Measurements from ENCODE around the gene SHISA5. TPM values are rescaled to one million over a fixed set of nuclear protein-coding genes. Genes with fewer than 3 reads are reported as not detected.

Gene SHISA5
- polyA plus RNA-seq, 2 of the 4 experiments (the other 2 are of a cell fraction) = 87.5 to 94.3 TPM

DNA sequence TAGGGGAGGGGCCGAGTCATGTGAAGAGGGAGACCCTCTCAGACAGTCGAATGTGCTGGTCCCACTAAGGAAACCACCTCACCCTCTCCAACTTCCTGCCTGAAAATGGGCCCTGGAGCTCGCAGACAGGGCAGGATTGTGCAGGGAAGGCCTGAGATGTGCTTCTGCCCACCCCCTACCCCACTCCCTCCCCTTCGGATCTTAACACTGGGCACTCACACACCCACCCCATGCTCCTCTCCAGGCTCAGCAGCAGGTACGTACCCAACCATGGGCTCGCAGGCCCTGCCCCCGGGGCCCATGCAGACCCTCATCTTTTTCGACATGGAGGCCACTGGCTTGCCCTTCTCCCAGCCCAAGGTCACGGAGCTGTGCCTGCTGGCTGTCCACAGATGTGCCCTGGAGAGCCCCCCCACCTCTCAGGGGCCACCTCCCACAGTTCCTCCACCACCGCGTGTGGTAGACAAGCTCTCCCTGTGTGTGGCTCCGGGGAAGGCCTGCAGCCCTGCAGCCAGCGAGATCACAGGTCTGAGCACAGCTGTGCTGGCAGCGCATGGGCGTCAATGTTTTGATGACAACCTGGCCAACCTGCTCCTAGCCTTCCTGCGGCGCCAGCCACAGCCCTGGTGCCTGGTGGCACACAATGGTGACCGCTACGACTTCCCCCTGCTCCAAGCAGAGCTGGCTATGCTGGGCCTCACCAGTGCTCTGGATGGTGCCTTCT lies 37.4 kb downstream of the SHISA5 start:
- peak overlapping the region; percentile 91 for H3K4me2 ChIP-seq
- H3K9me3 ChIP-seq = no peaks in the 10 kb centered on the region
- WGBS (ENCODE audit: missing lambda C conversion rate) = 50% methylated on average over 9 of the region's 19 CpGs
- ChIA-PET CTCF (interaction anchor here (0.6 to 4.4 kb wide), 5 partner anchors 22 to 198 kb away, joined by 3 to 39 read pairs (median 3); no protein-coding TSS in a partner anchor), POLR2A (no interaction called here)
- peaks cover 52% of the 10 kb centered on the region for H3K4me1 ChIP-seq
- H3K4me3 ChIP-seq = peak overlapping the region; percentile 37
- ATAC-seq (peak; percentile 0 to 5; a peak in 3 of 6 replicates), FAIRE-seq (no peak), DNase-seq (ENCODE audit: low read depth in 1 of 2, low spot score in 1 of 2) (no peak)
- TF ChIP-seq RFX5 (IDR thresholded peaks at IDR 0.05) (no peak), HDAC2 (IDR thresholded peaks at IDR 0.05) (no peak), FOXS1 (CRISPR knock-in tag; IDR thresholded peaks at IDR 0.05) (no peak), HOXA7 (CRISPR knock-in tag; IDR thresholded peaks at IDR 0.05) (no peak), PBX3 (IDR thresholded peaks at IDR 0.05) (no peak), ESRRA (IDR thresholded peaks at IDR 0.05; ENCODE audit: borderline replicate concordance, low read length) (no peak), POLR2A (IDR thresholded peaks at IDR 0.05; ENCODE audit: low read length) (no peak), POLR2AphosphoS2 (conservative IDR thresholded peaks at IDR 0.05; ENCODE audit: low read length) (no peak; the same call in 1 of the 2 replicates), HOXB13 (CRISPR knock-in tag; IDR thresholded peaks at IDR 0.05; ENCODE audit: low read depth) (no peak), ZNF302 (CRISPR knock-in tag; IDR thresholded peaks at IDR 0.05) (no peak), RARB (CRISPR knock-in tag; IDR thresholded peaks at IDR 0.05) (no peak), ZFP36 (IDR thresholded peaks at IDR 0.05; ENCODE audit: borderline replicate concordance, partially characterized antibody) (no peak)
- TF ChIP-seq, protein P1, sequence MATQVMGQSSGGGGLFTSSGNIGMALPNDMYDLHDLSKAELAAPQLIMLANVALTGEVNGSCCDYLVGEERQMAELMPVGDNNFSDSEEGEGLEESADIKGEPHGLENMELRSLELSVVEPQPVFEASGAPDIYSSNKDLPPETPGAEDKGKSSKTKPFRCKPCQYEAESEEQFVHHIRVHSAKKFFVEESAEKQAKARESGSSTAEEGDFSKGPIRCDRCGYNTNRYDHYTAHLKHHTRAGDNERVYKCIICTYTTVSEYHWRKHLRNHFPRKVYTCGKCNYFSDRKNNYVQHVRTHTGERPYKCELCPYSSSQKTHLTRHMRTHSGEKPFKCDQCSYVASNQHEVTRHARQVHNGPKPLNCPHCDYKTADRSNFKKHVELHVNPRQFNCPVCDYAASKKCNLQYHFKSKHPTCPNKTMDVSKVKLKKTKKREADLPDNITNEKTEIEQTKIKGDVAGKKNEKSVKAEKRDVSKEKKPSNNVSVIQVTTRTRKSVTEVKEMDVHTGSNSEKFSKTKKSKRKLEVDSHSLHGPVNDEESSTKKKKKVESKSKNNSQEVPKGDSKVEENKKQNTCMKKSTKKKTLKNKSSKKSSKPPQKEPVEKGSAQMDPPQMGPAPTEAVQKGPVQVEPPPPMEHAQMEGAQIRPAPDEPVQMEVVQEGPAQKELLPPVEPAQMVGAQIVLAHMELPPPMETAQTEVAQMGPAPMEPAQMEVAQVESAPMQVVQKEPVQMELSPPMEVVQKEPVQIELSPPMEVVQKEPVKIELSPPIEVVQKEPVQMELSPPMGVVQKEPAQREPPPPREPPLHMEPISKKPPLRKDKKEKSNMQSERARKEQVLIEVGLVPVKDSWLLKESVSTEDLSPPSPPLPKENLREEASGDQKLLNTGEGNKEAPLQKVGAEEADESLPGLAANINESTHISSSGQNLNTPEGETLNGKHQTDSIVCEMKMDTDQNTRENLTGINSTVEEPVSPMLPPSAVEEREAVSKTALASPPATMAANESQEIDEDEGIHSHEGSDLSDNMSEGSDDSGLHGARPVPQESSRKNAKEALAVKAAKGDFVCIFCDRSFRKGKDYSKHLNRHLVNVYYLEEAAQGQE (IDR thresholded peaks at IDR 0.05) = no peak
- peak overlapping the region; percentile 96 to 99 for H3K27ac ChIP-seq

DNA sequence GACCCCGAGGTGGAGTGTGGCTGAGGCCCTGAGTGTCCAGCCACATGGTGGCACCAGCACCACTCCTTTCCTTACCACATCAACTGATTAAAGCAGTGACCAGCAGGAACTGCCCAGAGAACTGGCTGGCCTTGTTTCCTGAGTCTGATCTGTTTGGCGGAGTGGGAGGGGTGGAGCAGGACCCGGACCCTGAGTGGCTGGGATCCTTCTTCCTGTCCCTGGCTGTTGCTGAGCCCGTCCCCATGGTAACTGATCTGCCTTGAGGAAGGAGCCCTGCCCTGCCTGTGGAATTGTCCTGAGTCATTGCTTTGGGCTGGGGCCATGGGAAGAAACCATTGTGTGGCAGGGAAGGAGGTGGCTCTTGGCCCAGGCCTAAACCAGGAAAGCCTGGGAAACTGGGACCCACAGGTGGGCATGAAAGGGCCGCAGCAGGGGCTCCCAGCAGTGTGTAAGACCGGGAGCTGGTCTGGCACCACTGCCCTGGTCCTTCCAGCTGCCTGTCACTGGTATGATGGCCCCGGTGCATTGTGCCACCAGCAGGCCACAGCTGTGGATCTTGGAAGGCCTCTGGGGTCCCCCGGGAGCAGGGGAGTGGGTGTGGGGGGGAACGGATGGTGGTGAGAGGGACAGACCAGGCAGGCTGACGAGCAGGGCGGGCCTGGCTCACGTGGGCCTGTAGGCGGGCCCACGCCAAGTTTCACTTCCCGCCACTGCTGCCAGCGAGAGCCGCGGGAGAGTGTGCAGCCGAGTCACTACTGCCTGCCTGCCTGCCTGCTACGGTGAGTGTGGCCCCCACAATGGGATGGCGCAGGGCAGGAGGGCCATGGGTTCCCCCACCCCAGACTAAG lies 38.2 kb downstream of the SHISA5 start:
- Histone ChIP-seq H3K4me1 (peaks cover 52% of the 10 kb centered on the region), H3K4me3 (peak overlapping the region; percentile 37), H3K4me2 (peak overlapping the region; percentile 91), H3K27ac (peak overlapping the region; percentile 96 to 99), H3K9me3 (no peaks in the 10 kb centered on the region)
- ChIA-PET CTCF (interaction anchor here (0.6 to 4.4 kb wide), 8 partner anchors 12 to 199 kb away, joined by 3 to 39 read pairs (median 5); no protein-coding TSS in a partner anchor), POLR2A (no interaction called here)
- no peak for FAIRE-seq
- 0% methylated on average over 5 of the region's 21 CpGs for WGBS (ENCODE audit: missing lambda C conversion rate)
- ATAC-seq = peak; percentile 90 to 93
- peak; percentile 97 to 98 for DNase-seq (ENCODE audit: low read depth in 1 of 2, low spot score in 1 of 2)
- TF ChIP-seq, protein P1 (IDR thresholded peaks at IDR 0.05) = no peak
- TF ChIP-seq RFX5 (IDR thresholded peaks at IDR 0.05) = peak; percentile 72
- TF ChIP-seq JUNB (IDR thresholded peaks at IDR 0.05) = no peak
- no peak for TF ChIP-seq PHF8 (IDR thresholded peaks at IDR 0.05; ENCODE audit: borderline replicate concordance, low read depth)
- no peak for TF ChIP-seq CBX2 (IDR thresholded peaks at IDR 0.05; ENCODE audit: borderline replicate concordance, low read depth)
- TF ChIP-seq, protein P2, sequence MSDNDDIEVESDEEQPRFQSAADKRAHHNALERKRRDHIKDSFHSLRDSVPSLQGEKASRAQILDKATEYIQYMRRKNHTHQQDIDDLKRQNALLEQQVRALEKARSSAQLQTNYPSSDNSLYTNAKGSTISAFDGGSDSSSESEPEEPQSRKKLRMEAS (IDR thresholded peaks at IDR 0.05) = peak; percentile 77
- TF ChIP-seq, protein P3, sequence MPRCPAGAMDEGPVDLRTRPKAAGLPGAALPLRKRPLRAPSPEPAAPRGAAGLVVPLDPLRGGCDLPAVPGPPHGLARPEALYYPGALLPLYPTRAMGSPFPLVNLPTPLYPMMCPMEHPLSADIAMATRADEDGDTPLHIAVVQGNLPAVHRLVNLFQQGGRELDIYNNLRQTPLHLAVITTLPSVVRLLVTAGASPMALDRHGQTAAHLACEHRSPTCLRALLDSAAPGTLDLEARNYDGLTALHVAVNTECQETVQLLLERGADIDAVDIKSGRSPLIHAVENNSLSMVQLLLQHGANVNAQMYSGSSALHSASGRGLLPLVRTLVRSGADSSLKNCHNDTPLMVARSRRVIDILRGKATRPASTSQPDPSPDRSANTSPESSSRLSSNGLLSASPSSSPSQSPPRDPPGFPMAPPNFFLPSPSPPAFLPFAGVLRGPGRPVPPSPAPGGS (IDR thresholded peaks at IDR 0.05) = 0 out of 3 replicates have a peak, but pooled peaks have one; percentile 11
- no peak for TF ChIP-seq RCOR1 (IDR thresholded peaks at IDR 0.05; ENCODE audit: low read depth, low read length)
- no peak for TF ChIP-seq GATA3 (IDR thresholded peaks at IDR 0.05; ENCODE audit: borderline replicate concordance)
- peak; percentile 58 for TF ChIP-seq POLR2A (IDR thresholded peaks at IDR 0.05; ENCODE audit: low read length)
- TF ChIP-seq KDM5A (IDR thresholded peaks at IDR 0.05) = no peak
- TF ChIP-seq KDM1A (IDR thresholded peaks at IDR 0.05; ENCODE audit: low read depth) = no peak
- peak; percentile 96 for TF ChIP-seq MAFK (IDR thresholded peaks at IDR 0.05; ENCODE audit: partially characterized antibody)
- TF ChIP-seq POLR2AphosphoS2 (conservative IDR thresholded peaks at IDR 0.05; ENCODE audit: low read length) = no peak
- TF ChIP-seq HOXB5 (CRISPR knock-in tag; IDR thresholded peaks at IDR 0.05) = peak; percentile 69; the same call in 1 of the 2 replicates
- TF ChIP-seq RARB (CRISPR knock-in tag; IDR thresholded peaks at IDR 0.05) = no peak
- no peak; the same call in 1 of the 2 replicates for TF ChIP-seq TFCP2L1 (CRISPR knock-in tag; IDR thresholded peaks at IDR 0.05)

All from A549 (cell line).